HL-60/S4 treated with phorbol 12-myristate 13-acetate at 8.2 ng/mL for 4 days and 3 days (cell line): ENCODE results near the gene RNF112.
"Not testable (repeated sequence)": the region's sequence is repeated elsewhere in the genome, so short reads cannot be mapped to it uniquely, and the experiment has no call there.

ENCODE experiments used
- in situ Hi-C: fragments of 300-500 bp; cut with MboI; formaldehyde crosslinking; loops from 2 replicates; pipeline ENCODE4 v1.15.0; 2022; ENCODE audit warnings: low sequenced_read_pairs

RNF112 gene

GRCh38 chr17:19446577-19446976 is 35.5 kb downstream of the RNF112 start:
- in situ Hi-C loops = loop anchor here (5.0 kb wide), 1 partner anchor 84 kb away; the partner anchor contains the start of gene B9D1

- in situ Hi-C loops = loop anchor here (5.0 kb wide), 1 partner anchor 85 kb away; the partner anchor contains the start of gene B9D1
Observed at GRCh38 chr17:19447085-19447583, 36.1 kb downstream of the RNF112 start.

- in situ Hi-C loops = loop anchor here (5.0 kb wide), 1 partner anchor 86 kb away; the partner anchor contains the start of gene B9D1
Observed at GRCh38 chr17:19448341-19449268, 37.6 kb downstream of the RNF112 start.

GRCh38 chr17:19449656-19450055 is 38.6 kb downstream of the RNF112 start:
- in situ Hi-C loops = loop anchor here (5.0 kb wide), 1 partner anchor 87 kb away; the partner anchor contains the start of gene B9D1

- in situ Hi-C loops = no loop called here
Observed at GRCh38 chr17:19453296-19453695, 42.3 kb downstream of the RNF112 start.

- in situ Hi-C loops = no loop called here
Observed at GRCh38 chr17:19454074-19454473, 43.0 kb downstream of the RNF112 start.

GRCh38 chr17:19456016-19456927 is 45.2 kb downstream of the RNF112 start:
- in situ Hi-C loops = no loop called here

- in situ Hi-C loops = no loop called here
Observed at GRCh38 chr17:19457046-19457445, 46.0 kb downstream of the RNF112 start.

- in situ Hi-C loops = no loop called here
Observed at GRCh38 chr17:19457830-19458271, 46.8 kb downstream of the RNF112 start.

GRCh38 chr17:19458481-19458880 is 47.4 kb downstream of the RNF112 start:
- in situ Hi-C loops = not testable (repeated sequence)

GRCh38 chr17:19459018-19459655 is 48.1 kb downstream of the RNF112 start:
- in situ Hi-C loops = not testable (repeated sequence)

- in situ Hi-C loops = no loop called here
Observed at GRCh38 chr17:19460700-19461099, 49.7 kb downstream of the RNF112 start.

GRCh38 chr17:19461116-19461515 is 50.1 kb downstream of the RNF112 start:
- in situ Hi-C loops = no loop called here

GRCh38 chr17:19461681-19462080 is 50.6 kb downstream of the RNF112 start:
- in situ Hi-C loops = no loop called here

- in situ Hi-C loops = not testable (repeated sequence)
Observed at GRCh38 chr17:19462456-19463035, 51.5 kb downstream of the RNF112 start.

GRCh38 chr17:19464031-19465026 is 53.3 kb downstream of the RNF112 start:
- in situ Hi-C loops = no loop called here
